Caki2 (cell line): ENCODE measurements around the gene CABP4. TPM values are rescaled to one million over a fixed set of nuclear protein-coding genes. Genes with fewer than 3 reads are reported as not detected.

Source experiments
- DNase-seq: peaks from one replicate; pipeline ENCODE4 v3.0.0-alpha.2; 2015; ENCODE audit warnings: low read depth
- in situ Hi-C: cut with HindIII; loops from 2 replicates; pipeline ENCODE4 v1.10.0; 2016; ENCODE audit warnings: low sequenced_read_pairs, low pct_unique_long_range_greater_than_20kb, mixed read lengths
- total RNA-seq: library from RNA; depleted of rRNA; stranded (reverse); fragments of >200 nt; shearing (Covaris generic); gene quantifications from 2 replicates; pipeline ENCODE4 v1.2.3, GENCODE V29; 2014; ENCODE audit warnings: low replicate concordance

Gene CABP4
- total RNA-seq, 1 experiment from 2014 or later, result 10.8 TPM

- in situ Hi-C loops, result no loop called here
- DNase-seq, result no peak
Measured at GRCh38 chr11:67489203-67489884, 34.2 kb downstream of the CABP4 start.

- in situ Hi-C loops, result no loop called here
- no peak for DNase-seq
Measured at GRCh38 chr11:67489885-67490726, 35.0 kb downstream of the CABP4 start.

- no peak for DNase-seq
- in situ Hi-C loops, result no loop called here
Measured at GRCh38 chr11:67490727-67491065, 35.5 kb downstream of the CABP4 start.

GRCh38 chr11:67491276-67492068 lies 36.3 kb downstream of the CABP4 start:
- in situ Hi-C loops, result no loop called here
- no peak for DNase-seq

- DNase-seq, result no peak
- in situ Hi-C loops, result no loop called here
Measured at GRCh38 chr11:67492069-67492727, 37.0 kb downstream of the CABP4 start.

- DNase-seq, result no peak
- in situ Hi-C loops, result no loop called here
Measured at GRCh38 chr11:67492801-67493547, 37.8 kb downstream of the CABP4 start.

GRCh38 chr11:67493548-67494370 lies 38.6 kb downstream of the CABP4 start:
- no peak for DNase-seq
- in situ Hi-C loops, result no loop called here

- in situ Hi-C loops, result no loop called here
- DNase-seq, result no peak
Measured at GRCh38 chr11:67494371-67495233, 39.4 kb downstream of the CABP4 start.

GRCh38 chr11:67495234-67496005 lies 40.3 kb downstream of the CABP4 start:
- in situ Hi-C loops, result no loop called here
- no peak for DNase-seq

- no peak for DNase-seq
- in situ Hi-C loops, result no loop called here
Measured at GRCh38 chr11:67496113-67496512, 41.0 kb downstream of the CABP4 start.

- in situ Hi-C loops, result no loop called here
- no peak for DNase-seq
Measured at GRCh38 chr11:67497656-67498291, 42.6 kb downstream of the CABP4 start.

- no peak for DNase-seq
- in situ Hi-C loops, result no loop called here
Measured at GRCh38 chr11:67498544-67498972, 43.4 kb downstream of the CABP4 start.

- in situ Hi-C loops, result no loop called here
- DNase-seq, result no peak
Measured at GRCh38 chr11:67499808-67500483, 44.8 kb downstream of the CABP4 start.

GRCh38 chr11:67500484-67500821 lies 45.3 kb downstream of the CABP4 start:
- in situ Hi-C loops, result no loop called here
- no peak for DNase-seq
